Suppressor macrophage (primary cell): Measurements from ENCODE around the gene ZNF668.

Experiments used
- DNase-seq, 4 experiments: peaks; one replicate each; pipeline ENCODE4 v3.0.0-alpha.2; 2020 to 2022
- total RNA-seq, 17 experiments: gene quantifications; one replicate each; lab custom pipeline; 2026; ENCODE audit warnings: mixed read lengths in 6 of 17, inconsistent platforms in 3 of 17; lab: John Stamatoyannopoulos, UW

ZNF668 gene
- 3.2 to 32.8 (median 13.6) reads per million in 17 experiments for total RNA-seq

DNA sequence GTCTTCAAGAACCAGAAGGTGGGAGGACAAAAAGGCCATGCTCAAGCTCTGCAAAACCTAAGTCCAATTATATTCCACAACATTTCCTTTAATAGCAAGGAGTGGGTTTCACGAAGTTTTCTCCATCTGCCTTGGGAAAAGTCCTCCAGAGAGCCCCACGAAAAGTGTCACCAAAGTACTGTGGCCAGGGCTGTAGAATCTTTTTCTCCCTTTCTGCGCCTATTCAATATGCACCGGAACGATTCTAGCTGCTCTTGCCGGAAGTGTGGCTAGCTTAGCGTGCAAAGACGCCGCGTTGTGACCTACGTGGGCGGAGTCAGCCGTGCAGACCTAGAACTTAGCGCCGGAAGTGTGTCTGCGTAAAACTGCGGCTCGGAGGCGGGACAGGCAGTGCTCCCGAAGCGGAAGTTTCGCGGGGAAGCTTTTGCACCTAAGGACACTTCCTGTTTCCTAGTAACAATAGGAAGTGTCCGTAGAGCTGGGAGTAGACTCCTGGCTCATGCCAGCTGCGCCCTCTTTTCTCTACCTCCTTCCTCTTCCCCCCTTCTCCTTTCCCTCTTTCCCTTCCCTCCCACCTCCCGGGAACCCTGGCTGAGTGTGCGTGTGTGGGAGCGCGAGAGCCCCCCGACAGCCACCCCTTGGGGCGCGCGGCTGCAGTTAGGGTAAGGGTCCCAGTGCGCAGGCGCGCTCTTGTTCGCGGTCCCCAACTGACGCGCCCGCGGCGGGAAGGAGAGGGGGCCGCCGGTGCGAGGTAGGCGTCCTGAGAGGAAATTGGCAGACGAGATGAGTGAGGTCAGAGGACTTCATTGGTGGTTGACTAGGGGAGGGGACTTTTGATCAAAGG lies at the start of gene ZNF668, which contains the start of gene ZNF646:
Gene ZNF668 (minus strand): TSS at position 271 of the 844 bp plus-strand sequence. CDS start 9,781 bp downstream, outside the sequence.
Gene ZNF646 (plus strand): TSS at position 453 of the 844 bp plus-strand sequence. CDS start 1,903 bp downstream, outside the sequence.
- peak; percentile 99 to 100 (median 100) for DNase-seq

GRCh38 chr16:31120129-31120528 lies 46.1 kb upstream of the ZNF668 start:
- no peak for DNase-seq

DNA sequence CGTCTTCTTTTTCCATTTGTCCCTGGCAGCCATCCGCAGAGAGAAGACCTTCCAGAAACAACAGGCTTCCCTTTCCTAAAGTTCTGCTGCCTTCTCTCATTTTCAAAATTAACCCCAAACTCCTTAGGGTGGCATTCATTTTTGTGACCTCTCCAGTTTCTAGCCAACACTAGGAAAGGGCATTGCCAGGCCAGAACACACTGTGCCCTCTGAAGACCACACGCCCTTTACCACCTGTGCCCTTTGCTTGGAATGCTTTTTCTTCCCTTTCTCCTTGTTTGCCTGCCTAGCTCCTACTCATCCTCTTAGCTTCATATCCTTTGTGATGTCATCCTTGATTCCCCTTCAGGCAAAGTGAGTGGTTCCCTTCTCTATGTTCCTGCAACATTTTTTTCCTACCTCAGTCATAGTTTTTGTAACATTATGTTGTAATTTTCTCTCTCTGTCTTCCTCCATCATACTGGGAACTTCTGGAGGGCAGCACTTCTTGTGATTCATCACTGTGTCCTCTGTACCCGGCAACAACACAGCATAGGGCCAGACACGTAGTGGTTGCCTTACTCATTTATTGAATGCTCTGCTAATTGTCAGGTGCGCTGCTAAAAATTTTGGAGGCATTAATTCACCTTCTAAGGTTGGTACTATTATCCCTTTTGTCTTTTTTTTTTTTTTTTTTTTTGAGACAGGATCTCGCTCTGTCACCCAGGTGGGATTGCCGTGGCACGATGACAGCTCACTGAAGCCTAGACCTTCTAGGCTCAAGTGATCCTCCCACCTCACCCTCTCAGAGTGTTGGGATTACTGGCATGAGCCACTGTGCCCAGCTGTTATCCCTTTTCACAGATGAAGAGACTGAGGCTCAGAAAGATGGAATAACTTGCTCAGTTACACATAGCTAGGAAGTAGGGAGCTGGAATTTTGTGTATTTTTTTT lies 44.4 kb upstream of the ZNF668 start:
- peak; percentile 61 to 93 (median 80) for DNase-seq

- peak; percentile 99 to 100 (median 99) for DNase-seq
Observed at GRCh38 chr16:31117384-31118222, 43.6 kb upstream of the ZNF668 start, which contains the start of gene KAT8. KAT8 (plus strand) TSS chr16:31117664; CDS start chr16:31117682, 18 bp downstream.

GRCh38 chr16:31114468-31114867 lies 40.4 kb upstream of the ZNF668 start:
- DNase-seq: no peak

GRCh38 chr16:31113121-31114120 lies 39.4 kb upstream of the ZNF668 start:
- DNase-seq: peak; percentile 77 to 93 (median 88)

DNA sequence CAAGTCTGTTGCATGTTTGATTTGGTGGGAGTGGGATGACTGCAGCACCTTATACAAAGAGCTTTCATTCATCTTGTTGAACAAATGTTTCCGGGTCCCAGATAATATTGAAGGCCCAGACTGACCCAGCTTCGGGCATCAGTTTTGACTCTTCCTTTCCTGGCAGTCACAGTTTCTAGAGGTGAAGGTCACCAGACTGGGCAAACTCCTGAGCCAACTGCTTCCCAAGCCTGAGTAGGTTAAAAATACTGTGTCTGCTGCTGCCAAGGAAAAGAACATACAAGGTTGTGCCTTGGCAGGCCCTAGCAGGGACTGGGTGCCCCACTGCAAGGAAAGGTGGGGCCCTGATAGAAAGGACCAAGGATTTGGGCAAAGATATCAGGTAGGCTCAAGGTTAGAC lies 38.7 kb upstream of the ZNF668 start:
- DNase-seq: no peak

DNA sequence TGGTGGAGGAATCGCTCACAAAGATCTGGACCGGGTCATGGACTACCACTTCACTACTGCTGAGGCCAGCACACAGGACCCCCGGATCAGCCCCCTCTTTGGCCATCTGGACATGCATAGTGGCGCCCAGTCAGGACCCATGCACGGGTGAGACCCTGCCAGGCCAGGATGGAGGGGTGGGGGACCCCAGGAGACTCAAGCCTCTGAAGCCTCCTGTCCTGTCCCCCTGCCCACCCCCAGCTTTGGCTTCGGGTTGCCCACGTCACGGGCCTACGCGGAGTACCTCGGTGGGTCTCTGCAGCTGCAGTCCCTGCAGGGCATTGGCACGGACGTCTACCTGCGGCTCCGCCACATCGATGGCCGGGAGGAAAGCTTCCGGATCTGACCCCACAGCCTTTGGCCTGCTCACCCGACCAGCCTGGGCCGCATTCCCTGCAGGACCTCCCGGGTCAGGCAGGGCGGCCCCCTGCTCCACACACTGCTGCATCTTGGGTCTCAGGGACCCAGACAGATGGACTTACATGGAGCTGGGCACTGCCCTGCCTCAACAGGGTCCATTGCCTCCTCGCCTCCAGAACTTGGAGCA lies 37.9 kb upstream of the ZNF668 start:
- DNase-seq: no peak

GRCh38 chr16:31110106-31111034 lies 36.3 kb upstream of the ZNF668 start:
- DNase-seq: no peak

DNA sequence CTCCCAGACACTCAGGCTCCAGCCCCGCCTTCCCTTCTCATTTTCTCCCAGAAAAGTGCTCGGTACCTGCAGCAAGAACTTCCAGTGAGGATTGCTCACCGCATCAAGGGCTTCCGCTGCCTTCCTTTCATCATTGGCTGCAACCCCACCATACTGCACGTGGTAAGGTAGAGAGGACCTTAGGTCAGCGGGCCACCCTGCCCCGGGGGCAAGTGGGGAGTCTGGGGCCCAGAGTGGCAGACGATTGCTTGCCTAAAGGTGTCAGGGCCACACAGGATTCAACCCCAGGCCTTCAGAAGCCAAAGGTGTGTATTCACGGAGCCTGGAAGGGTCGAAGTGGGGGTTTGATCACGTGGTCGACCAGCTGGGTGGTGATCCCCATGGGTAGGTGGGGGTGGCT lies 35.6 kb upstream of the ZNF668 start:
- no peak for DNase-seq

GRCh38 chr16:31108794-31109558 lies 34.9 kb upstream of the ZNF668 start:
- DNase-seq: peak in 3 of 4 experiments; percentile 27 to 45 (median 38)

DNA sequence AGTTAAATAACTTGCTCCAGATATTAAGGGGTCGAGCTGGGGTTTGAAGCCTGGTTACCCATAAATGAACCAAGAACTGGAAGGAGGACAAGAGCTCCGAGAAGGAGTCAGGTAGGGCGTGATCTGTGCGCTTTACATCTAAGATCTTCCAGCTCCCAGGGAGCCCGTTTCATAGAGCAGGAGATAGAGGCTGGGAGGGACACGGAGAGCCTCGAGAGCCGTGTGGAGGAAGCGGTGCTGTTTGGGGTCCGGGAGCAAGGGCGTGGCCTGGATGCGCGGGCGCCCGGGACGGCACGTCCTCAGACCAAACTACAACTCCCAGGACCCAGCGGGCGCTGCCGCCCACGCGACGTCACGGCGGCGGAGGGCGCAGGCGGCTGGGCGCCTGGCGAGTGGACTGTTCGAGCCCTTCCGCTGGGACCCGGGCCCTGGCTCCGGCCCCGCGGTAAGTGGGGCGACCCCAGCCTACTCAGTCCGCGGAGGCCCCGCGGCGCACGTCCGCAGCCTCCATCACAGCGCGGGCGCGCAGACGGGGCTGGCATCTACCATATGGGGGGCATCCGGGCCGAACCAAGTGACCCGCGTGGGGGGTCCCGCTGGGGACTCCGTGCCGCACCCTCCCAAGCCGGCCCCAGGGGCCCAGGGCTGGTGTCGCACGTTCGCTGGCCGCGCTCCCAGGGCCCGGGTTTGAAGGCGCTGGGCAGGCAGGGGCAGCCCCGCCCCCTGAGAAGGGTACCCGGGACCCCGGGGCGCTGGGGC lies 34.2 kb upstream of the ZNF668 start, which contains the start of gene BCKDK:
Gene BCKDK (plus strand): TSS at position 352 of the 759 bp plus-strand sequence. CDS start 838 bp downstream, outside the sequence.
- peak; percentile 86 to 96 (median 92) for DNase-seq

DNA sequence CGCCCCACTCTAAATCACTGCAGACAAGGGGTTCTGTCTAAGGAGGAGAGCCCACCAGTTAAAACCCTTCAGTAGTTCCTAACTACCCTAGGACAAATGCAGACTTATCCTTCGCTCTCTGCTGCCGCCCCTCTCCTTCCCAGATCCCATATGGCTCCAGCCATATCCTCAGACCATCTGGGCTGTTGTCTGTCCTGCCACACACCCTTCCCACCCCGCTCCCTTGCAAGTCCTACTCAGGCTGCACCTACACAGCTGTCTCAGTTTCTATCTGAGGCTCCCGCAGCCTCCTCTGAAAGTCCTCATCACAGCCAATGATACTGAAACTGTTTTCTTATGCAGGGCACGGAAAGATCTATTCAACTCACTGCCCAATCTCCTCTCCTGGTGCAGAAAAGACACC lies 33.4 kb upstream of the ZNF668 start:
- no peak for DNase-seq

GRCh38 chr16:31106509-31107464 lies 32.7 kb upstream of the ZNF668 start:
- DNase-seq: no peak

DNA sequence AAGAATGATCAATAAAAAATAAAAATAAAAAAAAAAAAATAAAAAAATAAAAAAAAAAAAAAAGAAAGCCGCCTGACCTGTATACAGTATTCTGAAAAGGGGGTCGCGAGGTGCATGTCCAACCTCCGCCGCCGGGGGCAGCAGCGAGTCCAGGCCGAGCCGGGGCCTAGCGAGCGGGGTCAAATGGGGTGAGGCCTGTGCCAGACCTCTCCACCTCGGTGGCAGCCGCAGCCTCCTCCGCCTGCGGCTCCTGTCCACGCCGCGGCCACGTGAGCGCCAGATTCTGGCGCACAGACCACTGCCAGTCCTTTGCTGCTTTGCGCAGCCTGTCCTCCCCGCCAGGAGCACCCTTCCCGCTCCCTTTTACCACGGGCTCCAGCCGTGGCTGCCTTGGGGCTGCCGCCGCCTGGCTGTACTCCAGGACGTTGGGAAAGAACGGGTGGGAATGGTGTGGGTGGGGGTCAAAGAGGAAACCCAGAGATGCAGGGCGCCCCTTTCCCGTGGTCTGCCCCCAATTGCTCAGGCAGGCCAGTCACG lies 31.7 kb upstream of the ZNF668 start:
- DNase-seq: peak; percentile 85 to 93 (median 90)
